Kasumi-1 (cell line): Measurements from ENCODE around the gene GSTP1.
"Not testable (repeated sequence)": the region's sequence is repeated elsewhere in the genome, so short reads cannot be mapped to it uniquely, and the experiment has no call there.

ENCODE experiments used
- DNase-seq, 2 experiments: peaks; one replicate each; lab custom pipeline; 2025; lab: John Stamatoyannopoulos, UW

The GSTP1 gene

DNA sequence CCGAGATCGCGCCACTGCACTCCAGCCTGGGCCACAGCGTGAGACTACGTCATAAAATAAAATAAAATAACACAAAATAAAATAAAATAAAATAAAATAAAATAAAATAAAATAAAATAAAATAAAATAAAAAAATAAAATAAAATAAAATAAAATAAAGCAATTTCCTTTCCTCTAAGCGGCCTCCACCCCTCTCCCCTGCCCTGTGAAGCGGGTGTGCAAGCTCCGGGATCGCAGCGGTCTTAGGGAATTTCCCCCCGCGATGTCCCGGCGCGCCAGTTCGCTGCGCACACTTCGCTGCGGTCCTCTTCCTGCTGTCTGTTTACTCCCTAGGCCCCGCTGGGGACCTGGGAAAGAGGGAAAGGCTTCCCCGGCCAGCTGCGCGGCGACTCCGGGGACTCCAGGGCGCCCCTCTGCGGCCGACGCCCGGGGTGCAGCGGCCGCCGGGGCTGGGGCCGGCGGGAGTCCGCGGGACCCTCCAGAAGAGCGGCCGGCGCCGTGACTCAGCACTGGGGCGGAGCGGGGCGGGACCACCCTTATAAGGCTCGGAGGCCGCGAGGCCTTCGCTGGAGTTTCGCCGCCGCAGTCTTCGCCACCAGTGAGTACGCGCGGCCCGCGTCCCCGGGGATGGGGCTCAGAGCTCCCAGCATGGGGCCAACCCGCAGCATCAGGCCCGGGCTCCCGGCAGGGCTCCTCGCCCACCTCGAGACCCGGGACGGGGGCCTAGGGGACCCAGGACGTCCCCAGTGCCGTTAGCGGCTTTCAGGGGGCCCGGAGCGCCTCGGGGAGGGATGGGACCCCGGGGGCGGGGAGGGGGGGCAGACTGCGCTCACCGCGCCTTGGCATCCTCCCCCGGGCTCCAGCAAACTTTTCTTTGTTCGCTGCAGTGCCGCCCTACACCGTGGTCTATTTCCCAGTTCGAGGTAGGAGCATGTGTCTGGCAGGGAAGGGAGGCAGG lies at the start of gene GSTP1:
Gene GSTP1, plus strand, starts transcription at position 566 of the 958 bp plus-strand sequence. Its CDS starts 32 bp downstream, at position 598.
- peak; percentile 79 to 86 for DNase-seq

DNA sequence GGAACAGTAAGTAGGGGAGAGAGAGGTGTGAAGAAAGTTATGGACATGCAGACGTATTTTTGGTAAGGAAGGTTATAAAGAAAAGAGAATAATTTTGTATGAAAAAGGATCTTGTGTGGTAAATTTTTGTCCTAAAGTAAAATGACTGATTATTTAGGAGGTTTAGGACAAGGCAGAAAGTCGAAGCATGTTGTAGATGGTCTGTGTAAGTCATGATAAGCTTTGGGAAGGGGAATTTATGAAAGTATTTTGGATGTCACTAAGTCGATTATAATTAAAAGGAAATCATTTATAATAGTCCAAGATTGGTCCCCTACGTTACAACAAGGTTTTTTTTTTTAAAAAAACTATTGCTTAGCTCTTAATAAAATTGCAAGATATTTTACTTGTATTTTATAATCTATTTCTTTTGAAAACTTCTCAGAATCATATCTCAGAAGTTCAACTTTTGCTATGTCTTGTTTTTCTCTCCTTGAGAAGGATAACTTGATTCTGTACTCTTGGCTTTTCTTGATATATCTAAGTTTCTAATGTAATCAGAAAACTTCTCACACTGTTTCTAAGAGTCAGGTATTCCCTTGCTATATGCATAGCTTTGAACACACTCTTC lies 49.4 kb upstream of the GSTP1 start:
- peak in 1 of 2 experiments; percentile 6 for DNase-seq

DNA sequence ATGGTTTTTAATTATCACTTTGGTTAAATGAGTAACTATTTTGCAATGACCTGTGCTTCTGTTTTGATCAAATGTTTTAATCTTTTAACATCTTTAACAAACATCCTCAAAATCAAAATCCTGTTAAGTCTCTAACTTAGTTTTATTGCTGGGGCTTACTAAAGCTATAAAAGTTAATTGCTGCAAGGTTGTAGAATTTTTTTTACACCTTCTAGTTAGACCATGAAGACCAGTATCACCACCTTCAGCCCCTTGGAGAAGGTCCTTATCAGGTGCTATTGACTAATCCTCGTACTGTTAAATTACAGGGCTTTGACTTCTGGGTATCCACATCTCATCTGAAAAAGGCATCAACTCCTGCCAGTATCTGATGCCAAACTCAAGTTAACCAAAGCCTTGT lies 48.1 kb upstream of the GSTP1 start:
- DNase-seq, result no peak

DNA sequence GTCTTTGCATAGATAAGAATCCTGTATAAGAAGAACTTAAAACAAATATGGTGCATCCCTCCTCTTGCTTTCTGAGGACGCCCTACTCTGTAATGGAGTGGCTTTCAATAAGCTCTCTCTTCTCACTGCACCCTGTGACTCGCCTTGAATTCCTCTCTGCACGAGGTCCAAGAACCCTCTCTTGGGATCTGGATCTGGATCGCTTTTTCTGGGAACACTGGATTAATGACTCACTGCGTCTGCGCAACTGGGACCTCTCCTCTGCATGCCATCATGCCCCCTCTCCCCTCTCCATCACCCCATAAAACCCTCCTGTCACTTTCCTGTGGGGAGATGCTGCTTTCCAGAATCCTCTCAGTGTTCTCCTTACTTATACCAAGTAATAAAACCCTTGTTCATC lies 45.3 kb upstream of the GSTP1 start:
- no peak for DNase-seq

DNA sequence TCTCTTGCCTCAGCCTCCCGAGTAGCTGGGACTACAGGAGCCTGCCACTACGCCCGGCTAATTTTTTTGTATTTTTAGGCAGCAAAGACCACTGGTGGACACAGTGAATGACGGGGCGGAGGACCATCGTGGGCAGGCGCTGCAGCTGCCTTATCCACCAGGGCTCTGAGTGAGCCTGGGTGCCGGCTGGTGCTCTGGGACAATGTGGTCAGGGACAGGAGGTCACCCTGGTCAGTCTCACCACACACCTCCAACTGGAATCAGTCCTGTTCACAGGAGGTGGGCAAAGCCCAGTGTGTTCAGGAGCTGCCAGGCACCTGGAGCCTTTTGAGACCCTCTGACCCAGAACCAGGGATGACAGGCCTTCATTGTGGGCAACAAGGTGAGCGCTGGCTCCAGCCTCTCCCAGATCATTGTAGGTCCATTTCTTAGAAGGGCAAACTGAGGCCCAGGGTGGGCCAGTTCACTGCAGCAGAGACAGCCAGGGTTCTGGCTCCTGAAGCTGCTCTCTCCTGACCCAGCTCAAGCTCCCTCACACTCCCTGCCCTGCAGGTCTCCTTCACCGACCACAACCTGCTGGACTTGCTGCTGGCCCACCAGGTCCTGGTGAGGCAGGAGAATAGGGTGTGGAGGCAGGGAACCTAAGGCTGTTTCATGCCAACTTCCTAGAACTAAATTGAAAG lies 44.6 kb upstream of the GSTP1 start:
- no peak for DNase-seq

DNA sequence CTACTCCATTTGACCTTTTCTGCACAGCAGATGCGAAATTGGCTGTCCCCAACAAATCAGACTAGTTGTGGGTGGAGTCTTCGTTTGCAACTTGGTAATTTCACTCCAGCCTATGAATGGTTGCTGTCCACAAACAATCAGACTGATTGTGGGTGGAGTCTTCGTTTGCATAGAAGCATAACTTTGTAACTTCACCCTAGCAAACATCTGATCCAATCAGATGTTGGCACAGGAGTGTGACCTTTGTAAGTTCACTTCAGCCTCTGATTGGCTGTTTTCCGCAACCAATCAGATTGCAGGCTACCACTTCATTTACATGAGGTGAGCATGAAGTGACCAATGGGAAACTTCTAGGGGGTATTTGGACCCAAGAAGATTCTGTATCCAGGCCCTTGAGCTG lies 44.1 kb upstream of the GSTP1 start:
- DNase-seq, result no peak

DNA sequence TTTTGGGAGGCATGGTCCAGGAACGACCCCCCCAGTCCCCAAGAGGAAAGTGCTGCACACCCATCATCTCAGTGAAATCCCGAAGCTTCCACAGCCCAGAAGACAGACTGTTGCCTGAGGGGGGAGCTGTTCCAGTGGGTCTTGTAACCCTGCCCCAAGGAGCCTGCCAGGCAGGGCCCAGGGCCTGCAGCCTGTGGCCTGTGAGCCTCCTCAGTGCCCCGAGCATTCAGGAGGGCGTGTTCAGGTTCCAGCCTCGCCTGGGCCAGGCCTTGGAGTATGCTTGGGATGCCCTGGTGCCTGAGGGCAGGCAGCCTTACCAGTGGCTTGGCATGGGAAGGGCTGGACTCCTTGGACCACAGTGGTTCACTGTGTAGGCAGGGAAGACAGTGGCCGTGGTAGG lies 42.4 kb upstream of the GSTP1 start:
- no peak for DNase-seq

DNA sequence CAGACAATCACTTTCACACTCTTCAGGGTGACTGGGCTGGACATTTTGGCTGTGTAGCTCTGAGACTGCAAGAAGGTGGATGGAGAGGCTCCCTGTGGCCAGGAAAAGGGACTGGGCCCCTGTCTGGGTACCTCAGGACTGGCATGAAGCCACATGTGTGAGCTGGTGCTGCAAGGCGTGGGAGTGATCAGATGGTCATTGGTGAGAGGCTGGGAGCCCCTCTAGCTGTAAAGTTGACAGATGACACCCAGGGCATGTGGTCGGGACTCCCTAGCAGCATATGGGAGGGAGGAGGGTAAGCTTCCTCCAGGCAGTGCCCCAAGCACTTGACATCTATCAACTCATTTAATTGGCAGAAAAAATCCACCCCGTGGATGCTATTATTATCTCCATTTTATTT lies 41.4 kb upstream of the GSTP1 start:
- no peak for DNase-seq

DNA sequence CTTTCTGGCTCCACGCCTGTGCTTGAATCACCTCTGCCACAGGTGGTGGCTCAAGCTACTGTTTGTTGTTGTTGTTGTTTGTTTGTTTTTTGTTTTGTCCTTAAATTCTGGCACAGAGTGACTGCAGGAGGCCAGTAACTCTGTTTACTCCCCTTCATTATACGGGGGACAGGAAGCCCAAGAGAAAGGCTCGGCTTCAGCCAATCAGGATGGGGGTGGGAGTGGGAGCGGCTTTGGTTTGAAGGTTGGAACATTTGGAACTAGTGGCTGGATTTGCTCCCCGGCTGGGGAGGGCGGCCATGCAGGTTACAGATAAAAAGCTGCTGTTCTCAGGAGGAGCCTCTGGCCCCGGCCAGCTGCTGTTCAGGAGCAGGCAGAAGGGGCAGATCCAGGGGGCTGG lies 40.6 kb upstream of the GSTP1 start:
- DNase-seq, result no peak

DNA sequence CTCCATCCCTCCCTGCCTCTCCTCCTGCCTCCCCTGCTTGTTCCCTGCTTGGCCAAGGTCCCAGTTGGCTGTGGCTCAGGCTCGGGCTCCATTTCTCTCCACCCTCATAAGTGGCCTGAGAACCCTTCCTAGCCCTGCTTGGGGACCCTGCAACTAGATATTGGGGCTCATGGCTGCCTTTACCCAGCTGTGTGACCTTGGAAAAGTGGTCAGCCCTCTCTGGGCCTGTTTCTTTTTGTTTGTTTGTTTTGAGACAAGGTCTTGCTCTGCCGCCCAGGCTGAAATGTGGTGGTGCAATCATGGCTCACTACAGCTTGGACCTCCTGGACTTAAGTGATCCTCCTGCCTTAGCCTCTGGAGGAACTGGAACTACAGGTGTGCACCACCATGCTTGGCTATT lies 40.0 kb upstream of the GSTP1 start:
- no peak for DNase-seq

DNA sequence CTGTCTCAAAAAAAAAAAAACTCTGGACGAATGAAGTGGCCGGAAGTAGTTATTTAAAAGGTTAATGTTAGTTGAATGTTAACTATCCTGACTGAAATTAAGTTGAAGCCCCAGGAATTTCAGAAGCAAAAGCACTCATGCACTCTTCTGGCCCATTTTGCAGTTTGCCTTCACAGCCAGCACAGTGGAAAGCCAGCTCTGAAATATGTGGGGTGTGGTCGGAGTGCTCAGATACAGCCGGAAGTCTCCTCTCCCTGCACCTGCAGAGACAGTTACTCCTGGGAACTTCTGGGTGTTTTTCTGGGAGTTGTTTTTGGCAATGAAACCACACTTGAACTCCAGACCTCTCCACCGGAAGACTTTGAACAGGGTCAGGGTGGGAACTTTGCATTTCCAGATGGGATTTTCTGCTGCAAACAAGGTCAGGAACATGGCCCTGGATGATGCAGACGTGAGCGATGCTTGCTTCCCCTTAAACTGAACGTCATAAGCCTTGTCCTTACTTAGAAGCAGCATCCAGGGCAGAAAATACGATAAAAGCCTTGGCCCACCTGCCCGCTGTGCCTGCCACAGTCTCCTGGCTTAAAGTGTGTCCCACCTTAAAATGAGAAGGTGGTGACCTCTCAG lies 38.9 kb upstream of the GSTP1 start:
- no peak for DNase-seq

DNA sequence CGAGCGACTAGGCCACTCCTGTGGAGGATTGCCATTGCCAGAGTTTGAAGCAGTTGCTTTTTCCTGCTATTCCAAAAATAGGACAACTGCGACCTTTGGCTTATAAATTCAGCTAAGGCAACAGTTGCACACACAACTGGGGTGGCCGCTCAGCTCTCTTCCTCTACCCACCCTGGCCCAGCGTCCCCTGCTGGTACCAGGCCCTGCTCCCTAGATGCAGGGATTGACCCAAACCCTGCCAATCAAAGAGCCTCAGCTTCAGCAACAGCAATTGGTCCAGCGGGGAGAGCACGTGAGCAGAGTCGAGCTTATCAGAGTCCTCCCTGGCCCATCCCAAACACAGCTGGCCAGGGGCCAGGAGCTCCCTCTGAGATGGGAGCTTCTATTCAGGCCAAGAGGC lies 38.3 kb upstream of the GSTP1 start:
- DNase-seq, result no peak

DNA sequence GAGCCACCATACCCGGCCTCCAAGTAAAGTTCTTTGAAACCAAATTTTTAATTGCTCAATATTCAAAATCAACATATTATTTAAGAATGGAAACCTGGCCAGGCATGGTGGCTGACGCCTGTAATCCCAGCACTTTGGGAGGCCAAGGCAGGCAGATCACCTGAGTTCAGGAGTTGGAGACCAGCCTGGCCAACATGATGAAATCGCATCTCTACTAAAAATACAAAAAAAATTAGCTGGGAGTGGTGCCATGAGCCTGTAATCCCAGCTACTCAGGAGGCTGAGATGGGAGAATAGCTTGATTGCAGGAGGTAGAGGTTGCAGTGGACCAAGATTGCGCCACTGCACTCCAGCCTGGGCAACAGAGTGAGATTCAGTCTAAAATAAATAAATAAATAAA lies 35.5 kb upstream of the GSTP1 start:
- DNase-seq, result not testable (repeated sequence)

DNA sequence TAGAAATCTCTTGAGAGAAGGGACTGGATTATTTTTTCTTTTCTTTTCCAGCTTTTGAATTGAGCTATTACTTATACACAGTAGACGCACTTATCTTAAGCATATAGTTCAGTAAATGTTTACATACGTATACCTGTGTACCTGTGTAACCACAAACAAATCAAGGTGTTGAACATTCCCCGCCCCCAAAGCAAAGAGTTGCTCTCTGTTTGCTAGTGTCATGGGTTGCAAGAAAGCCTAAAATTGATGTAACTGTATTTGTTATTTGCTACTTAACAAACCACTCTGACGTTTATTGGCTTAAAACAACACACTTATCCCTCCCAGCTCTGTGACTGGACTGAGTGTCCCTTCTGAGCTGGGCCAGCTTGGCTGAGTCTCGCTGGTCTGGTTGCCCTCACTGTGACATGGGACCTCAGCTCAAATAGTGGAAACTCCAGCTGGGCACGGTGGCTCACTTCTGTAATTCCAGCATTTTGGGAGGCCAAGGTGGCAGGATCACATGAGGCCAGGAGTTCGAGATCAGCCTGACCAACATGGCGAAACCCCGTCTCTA lies 35.0 kb upstream of the GSTP1 start:
- DNase-seq, result no peak

DNA sequence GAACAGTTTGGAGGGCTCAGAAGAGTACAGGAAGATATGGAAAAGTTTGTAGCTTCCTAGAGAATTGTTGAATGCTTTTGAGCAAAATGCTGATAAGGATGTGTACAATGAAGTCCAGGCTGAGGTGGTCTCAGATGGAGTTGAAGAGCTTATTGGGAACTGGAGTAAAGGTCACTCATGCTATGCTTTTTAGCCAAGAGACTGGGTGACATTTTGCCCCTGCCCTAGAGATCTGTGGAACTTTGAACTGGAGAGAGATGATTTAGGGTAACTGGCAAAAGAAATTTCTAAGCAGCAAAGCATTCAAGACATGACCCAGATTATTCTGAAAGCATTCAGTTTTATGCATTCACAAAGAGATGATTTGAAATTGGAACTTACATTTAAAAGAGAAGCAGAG lies 32.5 kb upstream of the GSTP1 start:
- DNase-seq, result no peak

DNA sequence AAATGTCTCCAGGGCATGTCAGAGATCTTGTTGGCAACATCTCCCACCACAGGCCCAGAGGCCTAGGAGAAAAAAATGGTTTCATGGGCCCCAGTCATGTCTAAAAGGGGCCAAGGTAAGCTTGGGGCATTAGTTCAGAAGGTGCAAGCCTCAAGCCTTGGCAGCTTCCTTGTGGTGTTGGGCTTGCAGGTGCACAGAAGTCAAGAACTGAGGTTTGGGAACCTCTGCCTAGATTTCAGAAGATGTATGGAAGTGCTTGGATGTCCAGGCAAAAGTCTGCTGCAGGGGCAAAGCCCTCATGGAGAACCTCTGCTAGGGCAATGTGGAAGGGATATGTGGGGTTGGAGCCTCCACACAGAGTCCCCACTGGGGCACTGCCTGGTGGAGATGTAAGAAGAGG lies 31.9 kb upstream of the GSTP1 start:
- not testable (repeated sequence) for DNase-seq

DNA sequence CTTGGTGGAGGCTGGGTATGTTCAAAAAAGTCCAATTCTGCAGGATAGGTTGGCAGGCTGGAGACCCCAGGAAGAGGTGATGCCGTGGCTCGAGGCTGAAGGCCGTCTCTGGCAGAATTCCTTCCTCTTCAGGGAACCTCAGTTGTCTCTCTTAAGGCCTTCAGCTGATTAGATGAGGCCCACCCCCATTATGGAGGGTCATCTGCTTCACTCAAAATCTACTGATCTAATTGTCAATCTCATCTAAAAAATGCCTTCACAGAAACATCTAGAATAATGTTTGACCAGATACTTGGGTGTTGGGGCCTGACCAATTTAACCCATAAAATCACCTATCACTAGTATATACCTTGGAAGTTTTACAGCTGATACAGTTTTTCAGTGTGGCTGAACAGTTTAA lies 27.4 kb upstream of the GSTP1 start:
- DNase-seq, result no peak

DNA sequence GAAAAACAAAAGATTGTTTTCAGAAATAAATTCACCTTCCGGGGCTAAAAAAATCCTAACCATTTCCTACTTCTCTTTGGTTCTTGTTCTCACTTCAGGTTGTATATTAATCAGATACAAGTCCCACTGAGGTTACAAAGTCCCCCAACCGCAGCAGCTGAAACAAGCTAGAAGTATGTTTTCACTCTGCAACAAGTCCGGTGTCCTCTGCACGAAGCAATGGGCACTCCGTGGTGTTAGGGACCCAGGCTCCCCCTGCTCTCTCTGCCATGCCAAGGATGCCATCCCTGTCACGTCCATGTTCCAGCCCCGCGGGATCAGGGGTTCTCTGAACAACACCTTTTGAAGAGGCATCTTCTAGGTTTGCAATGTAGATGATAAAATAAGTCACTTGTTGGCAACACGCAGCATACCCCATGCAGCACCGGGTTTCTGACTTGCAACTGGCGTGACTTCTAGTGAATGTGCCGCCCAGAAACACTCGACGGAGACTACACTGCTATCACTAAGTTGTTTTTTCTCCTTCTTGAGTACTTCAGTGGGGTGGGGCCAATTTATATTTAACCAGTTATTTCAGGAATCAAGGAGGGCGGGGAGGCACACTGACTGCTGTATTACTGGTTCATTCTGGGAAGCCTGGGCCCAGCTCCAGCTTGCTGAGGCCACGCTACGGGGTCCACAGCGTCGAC lies 25.4 kb upstream of the GSTP1 start:
- no peak for DNase-seq

DNA sequence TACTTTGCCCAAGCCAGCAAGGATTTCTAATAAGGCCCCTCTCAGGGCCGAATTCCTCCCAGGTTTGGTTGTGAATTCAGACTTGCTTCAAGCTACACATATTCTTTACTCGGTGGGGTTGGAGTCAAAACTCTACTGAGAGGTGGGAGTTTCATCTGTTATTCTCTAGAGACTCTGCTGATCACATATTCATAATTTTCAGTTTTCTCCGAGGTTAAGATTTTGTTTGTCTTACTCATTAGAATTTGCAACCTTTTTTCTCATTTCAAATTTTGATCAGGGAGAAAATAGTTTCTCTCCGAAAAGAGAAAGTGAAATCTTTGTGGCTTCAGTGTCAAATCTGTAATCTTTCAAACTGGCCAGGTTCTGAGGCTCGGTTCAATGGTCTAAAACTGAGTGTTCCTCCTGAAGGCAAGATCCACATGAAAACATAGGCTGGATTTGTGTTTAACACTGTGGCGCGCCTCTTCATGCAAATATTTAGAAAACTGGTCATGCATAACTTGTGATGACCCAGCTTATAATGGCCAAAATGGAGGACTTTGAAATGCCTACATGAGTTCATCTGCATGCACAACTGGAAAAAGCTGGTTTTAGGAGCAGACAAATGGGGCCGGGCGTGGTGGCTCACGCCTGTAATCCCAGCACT lies 21.5 kb upstream of the GSTP1 start:
- no peak for DNase-seq

DNA sequence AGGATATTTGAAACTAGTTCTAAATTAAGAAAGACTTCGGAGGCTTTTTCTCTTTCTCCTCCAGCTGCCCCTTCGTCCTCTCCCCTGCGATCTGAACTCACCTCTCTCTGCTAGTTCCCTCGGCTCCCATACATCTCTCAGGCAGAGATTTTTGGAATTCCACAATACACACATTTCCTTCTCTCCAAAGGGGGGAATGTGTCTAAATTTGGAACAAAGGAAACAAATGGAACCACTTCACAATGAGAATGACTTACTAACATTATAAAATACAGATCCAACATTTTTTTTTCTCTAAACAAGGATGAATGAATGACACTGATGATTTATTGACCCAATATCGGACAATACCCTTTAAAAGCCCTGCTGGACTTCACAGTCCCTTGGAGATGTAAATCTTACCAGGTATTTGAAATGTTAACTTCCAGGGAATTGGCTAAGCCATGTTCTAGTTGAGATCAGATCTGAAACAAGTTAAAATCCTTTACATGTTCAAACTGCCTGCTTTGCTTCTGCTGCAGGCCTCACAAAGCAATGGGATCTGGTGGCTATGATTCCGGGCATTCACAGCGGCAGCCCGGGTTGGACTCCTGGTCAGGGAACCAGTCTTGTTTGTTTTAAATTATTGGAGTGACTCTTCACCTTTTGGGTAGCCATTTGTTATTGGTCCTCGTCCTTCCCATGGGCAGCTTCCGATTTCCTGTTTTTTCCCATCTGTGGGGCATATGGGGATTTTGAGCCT lies 20.5 kb upstream of the GSTP1 start:
- DNase-seq, result no peak
